RWPE2 (cell line): ENCODE data around the gene TLE2.
"Not testable (repeated sequence)": the region's sequence is repeated elsewhere in the genome, so short reads cannot be mapped to it uniquely, and the experiment has no call there.

Experiments used
- ATAC-seq: fragments of 200-7000 bp; cut with Tn5 transposase; 3 replicates; pipeline ENCODE4 v1.9.1; 2021; ENCODE audit warnings: low read depth
- DNase-seq: peaks from one replicate; pipeline ENCODE4 v3.0.0-alpha.2; 2020; ENCODE audit warnings: low spot score
- H3K27ac ChIP-seq: fragments of 450-650 bp; 2 replicates; pipeline ENCODE4 v1.5.1; 2017; ENCODE audit warnings: mild to moderate bottlenecking; ENCODE audit not compliant: poor library complexity, severe bottlenecking
- H3K27me3 ChIP-seq: fragments of 250-450 bp; sonication (Bioruptor Pico); 2 replicates; pipeline ENCODE4 v1.5.1; 2021; ENCODE audit warnings: mild to moderate bottlenecking, moderate library complexity; ENCODE audit not compliant: insufficient read depth, poor library complexity, severe bottlenecking
- H3K36me3 ChIP-seq: fragments of 250-450 bp; sonication (Bioruptor Pico); 2 replicates; pipeline ENCODE4 v1.5.1; 2020; ENCODE audit warnings: low read depth, mild to moderate bottlenecking, moderate library complexity
- H3K4me1 ChIP-seq: fragments of 250-450 bp; sonication (Bioruptor Pico); 2 replicates; pipeline ENCODE4 v1.5.1; 2021; ENCODE audit warnings: mild to moderate bottlenecking, moderate library complexity; ENCODE audit not compliant: insufficient read depth, poor library complexity, severe bottlenecking
- H3K4me3 ChIP-seq: fragments of 250-450 bp; sonication (Bioruptor Pico); 2 replicates; pipeline ENCODE4 v1.5.1; 2021; ENCODE audit warnings: mild to moderate bottlenecking, moderate library complexity; ENCODE audit not compliant: severe bottlenecking
- H3K9me3 ChIP-seq: fragments of 250-450 bp; sonication (Bioruptor Pico); 2 replicates; pipeline ENCODE4 v1.5.1; 2021; ENCODE audit warnings: mild to moderate bottlenecking, moderate library complexity; ENCODE audit not compliant: severe bottlenecking
- CTCF ChIP-seq: fragments of 450-650 bp; IDR thresholded peaks from one replicate; pipeline ENCODE4 v1.5.1; 2017; ENCODE audit warnings: mild to moderate bottlenecking, moderate library complexity; ENCODE audit not compliant: poor library complexity, severe bottlenecking

The TLE2 gene

GRCh38 chr19:3014135-3014534 is 14.9 kb downstream of the TLE2 start:
- Histone ChIP-seq H3K4me3 (no peak overlapping the region), H3K4me1 (no peaks in the 10 kb centered on the region), H3K27me3 (no peaks in the 10 kb centered on the region), H3K27ac (no peak overlapping the region), H3K36me3 (no peaks in the 10 kb centered on the region), H3K9me3 (no peaks in the 10 kb centered on the region)
- ATAC-seq (no peak), DNase-seq (no peak)
- TF ChIP-seq CTCF, result no peak

- TF ChIP-seq CTCF, result no peak
- H3K4me3 ChIP-seq, result no peak overlapping the region
- no peaks in the 10 kb centered on the region for H3K36me3 ChIP-seq
- ATAC-seq (no peak), DNase-seq (no peak)
- H3K4me1 ChIP-seq, result no peaks in the 10 kb centered on the region
- no peaks in the 10 kb centered on the region for H3K27me3 ChIP-seq
- H3K9me3 ChIP-seq, result no peaks in the 10 kb centered on the region
- H3K27ac ChIP-seq, result no peak overlapping the region
These were observed 15.8 kb downstream of the TLE2 start for GRCh38 chr19:3013263-3013725.

- no peak overlapping the region for H3K27ac ChIP-seq
- H3K9me3 ChIP-seq, result no peaks in the 10 kb centered on the region
- no peaks in the 10 kb centered on the region for H3K27me3 ChIP-seq
- no peak for DNase-seq
- TF ChIP-seq CTCF, result no peak
- H3K36me3 ChIP-seq, result no peaks in the 10 kb centered on the region
- ATAC-seq, result no peak
- H3K4me1 ChIP-seq, result no peaks in the 10 kb centered on the region
- H3K4me3 ChIP-seq, result no peak overlapping the region
These were observed 16.3 kb downstream of the TLE2 start for GRCh38 chr19:3012621-3013262.

GRCh38 chr19:3012059-3012458 is 17.0 kb downstream of the TLE2 start:
- not testable (repeated sequence) for H3K4me1 ChIP-seq, H3K4me3 ChIP-seq, H3K9me3 ChIP-seq, H3K36me3 ChIP-seq, H3K27me3 ChIP-seq, H3K27ac ChIP-seq, DNase-seq, ATAC-seq

GRCh38 chr19:3010871-3011270 is 18.2 kb downstream of the TLE2 start:
- TF ChIP-seq CTCF, result no peak
- Histone ChIP-seq H3K27me3 (no peaks in the 10 kb centered on the region), H3K4me3 (no peak overlapping the region), H3K4me1 (no peaks in the 10 kb centered on the region), H3K27ac (no peak overlapping the region), H3K36me3 (no peaks in the 10 kb centered on the region), H3K9me3 (no peaks in the 10 kb centered on the region)
- DNase-seq, result no peak
- no peak for ATAC-seq
